Stimulated activated memory B cell treated with anti-CD40 and anti-IgM and Interleukin-4, amounts not matched to agents 10 μg/mL and 1 μg/mL and 100 μg/mL, for 72 hours (primary cell): ENCODE results near the gene EXT2.
A peak's percentile ranks its signal among the peaks of the same experiment; 100 is the strongest.

ENCODE experiments used
- ATAC-seq: fragments of 150-1000 bp; cut with Tn5 transposase; 2 replicates; pipeline ENCODE4 v1.10.0; 2021
- H3K27ac Mint-ChIP-seq: one replicate; pipeline ENCODE4 v1.8.0; 2022; ENCODE audit warnings: mild to moderate bottlenecking, mixed read lengths
- H3K27me3 Mint-ChIP-seq: one replicate; pipeline ENCODE4 v1.8.0; 2022; ENCODE audit warnings: mixed read lengths
- H3K36me3 Mint-ChIP-seq: one replicate; pipeline ENCODE4 v1.8.0; 2022; ENCODE audit warnings: mixed read lengths
- H3K4me1 Mint-ChIP-seq: one replicate; pipeline ENCODE4 v1.8.0; 2022; ENCODE audit warnings: mixed read lengths
- H3K4me3 Mint-ChIP-seq: one replicate; pipeline ENCODE4 v1.8.0; 2022; ENCODE audit warnings: mild to moderate bottlenecking, moderate library complexity, mixed read lengths
- H3K9me3 Mint-ChIP-seq: one replicate; pipeline ENCODE4 v1.8.0; 2022; ENCODE audit warnings: mixed read lengths

EXT2 gene

DNA sequence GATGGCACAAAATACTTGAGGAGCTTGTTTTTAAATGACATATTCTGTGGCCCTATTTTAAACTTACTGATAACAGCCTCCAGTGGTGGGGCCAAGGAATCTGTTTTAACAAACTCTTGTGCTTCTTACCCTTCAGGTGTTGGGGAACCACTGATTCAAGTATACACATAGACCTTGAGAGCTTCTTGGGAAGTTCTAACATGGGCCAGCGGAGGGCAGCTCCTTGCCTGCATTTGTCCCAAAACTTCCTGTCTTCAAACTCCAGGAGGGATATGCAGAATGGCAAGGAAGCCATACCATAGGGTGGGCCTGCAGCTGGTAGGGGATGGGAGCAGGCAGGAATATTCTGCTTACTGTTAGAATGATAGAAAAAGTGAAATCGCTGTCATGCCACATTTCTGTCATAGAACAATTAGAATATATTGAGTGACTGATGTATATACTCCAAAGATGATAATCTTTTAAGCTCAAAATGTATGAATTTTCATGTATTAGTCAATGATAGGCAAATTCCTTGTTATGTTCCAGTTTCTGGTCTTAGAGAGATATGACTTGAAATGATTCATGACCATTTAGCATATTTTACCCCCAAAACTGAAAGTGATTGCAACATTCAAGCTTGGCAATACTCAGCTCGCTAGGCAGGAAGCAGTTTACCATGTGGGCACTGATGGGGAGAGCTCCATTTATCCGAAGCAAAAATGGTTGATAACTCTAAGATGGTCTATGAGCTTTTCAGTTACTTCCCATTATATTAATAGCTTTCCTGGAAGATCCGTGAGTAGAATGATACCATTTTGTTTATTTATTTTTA lies 9.2 kb downstream of the EXT2 start:
- H3K4me3 Mint-ChIP-seq, result no peak overlapping the region
- H3K27ac Mint-ChIP-seq, result no peak overlapping the region
- H3K36me3 Mint-ChIP-seq, result peaks cover 30% of the 10 kb centered on the region
- peaks cover 32% of the 10 kb centered on the region for H3K4me1 Mint-ChIP-seq
- no peaks in the 10 kb centered on the region for H3K27me3 Mint-ChIP-seq
- no peaks in the 10 kb centered on the region for H3K9me3 Mint-ChIP-seq
- no peak for ATAC-seq

DNA sequence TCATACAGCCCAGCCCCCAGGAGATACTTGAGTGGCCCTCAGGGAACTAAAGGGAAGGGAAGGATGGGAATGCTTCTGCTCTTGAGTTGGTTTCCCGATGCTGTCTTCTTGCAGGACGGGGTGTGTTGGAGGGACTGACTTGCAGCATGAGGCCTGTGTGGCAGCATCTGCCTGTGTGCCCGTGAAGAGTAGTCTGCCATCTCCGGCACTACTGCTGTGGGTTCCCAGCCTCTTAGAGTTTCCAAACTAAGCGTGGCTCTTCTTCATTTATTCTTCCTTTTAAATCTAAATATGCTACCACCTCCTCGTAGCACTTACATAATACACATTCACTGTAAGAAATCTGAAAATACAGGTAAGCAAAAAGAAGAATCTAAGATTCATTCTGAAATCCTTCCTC lies 12.8 kb downstream of the EXT2 start:
- Mint-ChIP-seq H3K27ac (no peak overlapping the region), H3K27me3 (no peaks in the 10 kb centered on the region), H3K36me3 (peaks cover 41% of the 10 kb centered on the region), H3K4me3 (no peak overlapping the region), H3K9me3 (no peaks in the 10 kb centered on the region), H3K4me1 (peaks cover 18% of the 10 kb centered on the region)
- ATAC-seq, result no peak

DNA sequence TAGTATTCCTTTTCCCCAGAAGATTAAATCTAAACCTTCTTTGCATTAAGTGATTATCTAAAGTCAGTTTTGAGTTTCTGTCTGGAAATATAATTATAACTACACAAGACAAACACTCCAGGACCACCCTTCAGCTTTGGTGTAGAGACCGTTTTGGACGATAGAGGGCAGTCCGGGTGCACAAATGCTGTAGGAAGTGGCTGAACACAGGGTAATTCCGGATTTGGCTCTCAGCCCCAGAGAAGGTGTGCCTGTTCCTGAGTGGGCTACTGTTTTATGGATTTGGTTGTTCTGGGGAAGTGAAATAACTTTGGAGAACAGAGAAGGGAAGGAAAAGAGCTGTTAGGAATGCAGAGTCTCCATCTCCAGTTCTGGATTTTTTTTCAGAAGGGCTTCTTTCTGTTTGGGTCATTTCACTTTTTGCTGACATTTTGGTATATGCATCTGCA lies 14.8 kb downstream of the EXT2 start:
- Mint-ChIP-seq H3K4me3 (no peak overlapping the region), H3K9me3 (no peaks in the 10 kb centered on the region), H3K36me3 (peaks cover 59% of the 10 kb centered on the region), H3K27me3 (no peaks in the 10 kb centered on the region), H3K27ac (peak overlapping the region; percentile 23), H3K4me1 (peaks cover 8% of the 10 kb centered on the region)
- peak; percentile 75 for ATAC-seq

DNA sequence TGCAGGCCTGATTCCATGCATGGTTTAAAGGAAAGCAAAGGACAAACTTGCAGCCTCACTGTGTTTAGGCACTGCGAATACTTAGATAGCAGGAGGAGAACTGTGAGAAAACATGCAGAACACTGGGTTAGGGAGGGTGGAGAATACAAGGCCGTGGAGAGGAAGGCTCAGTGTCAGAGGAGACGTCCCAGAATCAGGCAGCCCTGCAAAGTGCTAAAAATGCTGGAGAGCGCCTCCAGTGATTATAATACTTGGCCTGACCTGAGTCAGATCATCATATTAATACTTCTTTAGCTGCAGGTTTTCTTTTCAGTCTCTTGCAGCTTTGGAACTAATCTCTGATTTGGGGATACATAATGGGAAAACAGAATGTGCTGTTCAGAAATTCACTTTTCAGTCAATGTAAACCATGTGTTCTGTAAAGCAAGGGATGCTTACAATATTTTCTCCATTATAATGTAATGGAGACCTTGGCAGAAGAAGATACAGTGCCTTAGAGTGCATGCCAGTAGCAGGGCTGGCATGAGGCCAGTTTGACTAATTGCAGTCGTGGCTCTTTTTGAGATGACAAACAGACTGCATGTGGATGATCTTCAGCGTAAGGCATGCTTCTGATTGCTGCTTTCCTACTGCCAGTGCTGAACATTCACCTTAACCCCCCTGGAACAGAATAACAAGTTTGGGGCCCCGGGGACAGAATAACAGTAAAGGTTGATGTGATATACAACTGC lies 16.8 kb downstream of the EXT2 start:
- Mint-ChIP-seq H3K36me3 (peaks cover 70% of the 10 kb centered on the region), H3K4me3 (no peak overlapping the region), H3K4me1 (peaks cover 8% of the 10 kb centered on the region), H3K27me3 (no peaks in the 10 kb centered on the region), H3K27ac (no peak overlapping the region), H3K9me3 (no peaks in the 10 kb centered on the region)
- no peak for ATAC-seq

DNA sequence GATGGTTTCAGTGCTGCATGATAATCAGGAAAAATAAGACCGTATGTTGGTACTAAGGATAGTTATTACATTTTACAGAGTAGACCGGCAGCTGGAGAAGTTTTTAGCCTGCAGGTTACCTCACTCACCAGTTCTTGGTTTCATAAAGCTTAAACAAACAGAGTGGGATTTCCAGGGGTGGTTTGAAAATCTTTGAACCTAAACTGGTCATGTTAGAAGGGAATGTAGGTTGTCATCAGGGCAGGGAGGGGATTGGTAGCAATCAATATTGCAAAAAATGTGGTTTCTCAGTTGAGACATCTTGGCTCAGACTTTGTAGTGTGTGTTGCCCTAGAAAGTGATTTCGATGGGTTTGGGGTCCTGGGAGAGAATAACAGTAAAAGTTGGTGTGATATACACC lies 17.5 kb downstream of the EXT2 start:
- Mint-ChIP-seq H3K36me3 (peaks cover 71% of the 10 kb centered on the region), H3K9me3 (no peaks in the 10 kb centered on the region), H3K4me3 (no peak overlapping the region), H3K27ac (no peak overlapping the region), H3K27me3 (no peaks in the 10 kb centered on the region), H3K4me1 (peaks cover 8% of the 10 kb centered on the region)
- no peak for ATAC-seq

DNA sequence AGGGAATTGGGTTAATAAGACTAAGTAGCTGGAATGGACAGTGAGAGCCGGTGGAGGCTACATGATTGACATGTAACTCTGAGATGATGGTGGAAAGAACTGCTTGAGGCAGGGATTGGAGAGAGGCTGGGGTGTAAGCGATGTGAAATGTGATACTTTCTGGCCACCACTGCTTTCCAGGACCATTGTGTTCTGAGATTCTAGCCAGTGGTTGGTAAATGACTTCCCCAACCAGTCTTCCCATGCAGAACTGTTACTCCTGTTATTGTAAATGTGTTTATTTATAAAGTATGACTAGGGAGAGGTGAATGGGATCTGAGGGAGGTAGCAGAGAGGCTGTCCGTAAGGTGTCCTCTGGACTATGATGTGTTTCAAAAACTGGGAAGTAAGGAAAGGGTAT lies 18.1 kb downstream of the EXT2 start:
- Mint-ChIP-seq H3K36me3 (peaks cover 67% of the 10 kb centered on the region), H3K27ac (no peak overlapping the region), H3K9me3 (no peaks in the 10 kb centered on the region), H3K4me3 (no peak overlapping the region), H3K27me3 (no peaks in the 10 kb centered on the region), H3K4me1 (peaks cover 8% of the 10 kb centered on the region)
- no peak for ATAC-seq

DNA sequence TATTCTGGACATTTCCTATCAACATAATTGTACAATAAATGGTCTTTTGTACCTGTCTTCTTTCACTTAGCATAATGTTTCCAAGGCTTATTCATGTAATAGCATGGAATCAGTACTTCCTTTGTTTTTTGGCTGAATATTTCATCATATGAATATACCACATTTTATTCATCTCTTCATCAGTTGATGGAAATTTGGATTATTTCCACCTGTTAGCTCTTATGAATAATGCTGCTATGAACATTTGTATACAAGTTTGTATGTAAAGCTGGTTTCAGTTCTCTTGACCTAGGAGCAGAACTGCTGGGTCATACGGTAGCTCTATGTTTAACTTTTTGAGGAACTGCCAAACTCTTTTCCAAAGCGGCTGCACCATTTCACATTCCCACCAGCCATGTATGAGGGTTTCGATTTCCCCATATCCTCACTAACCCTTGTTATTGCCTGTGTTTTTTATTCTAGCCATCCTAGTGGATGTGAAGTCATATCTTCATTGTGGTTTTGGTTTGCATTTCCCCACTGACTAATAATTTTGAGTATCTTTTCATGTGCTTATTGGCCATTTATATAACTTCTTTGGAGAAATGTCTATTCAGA lies 20.9 kb downstream of the EXT2 start:
- no peak overlapping the region for H3K4me3 Mint-ChIP-seq
- H3K9me3 Mint-ChIP-seq, result no peaks in the 10 kb centered on the region
- H3K36me3 Mint-ChIP-seq, result peaks cover 66% of the 10 kb centered on the region
- no peak for ATAC-seq
- H3K27me3 Mint-ChIP-seq, result no peaks in the 10 kb centered on the region
- no peak overlapping the region for H3K27ac Mint-ChIP-seq
- H3K4me1 Mint-ChIP-seq, result no peaks in the 10 kb centered on the region

DNA sequence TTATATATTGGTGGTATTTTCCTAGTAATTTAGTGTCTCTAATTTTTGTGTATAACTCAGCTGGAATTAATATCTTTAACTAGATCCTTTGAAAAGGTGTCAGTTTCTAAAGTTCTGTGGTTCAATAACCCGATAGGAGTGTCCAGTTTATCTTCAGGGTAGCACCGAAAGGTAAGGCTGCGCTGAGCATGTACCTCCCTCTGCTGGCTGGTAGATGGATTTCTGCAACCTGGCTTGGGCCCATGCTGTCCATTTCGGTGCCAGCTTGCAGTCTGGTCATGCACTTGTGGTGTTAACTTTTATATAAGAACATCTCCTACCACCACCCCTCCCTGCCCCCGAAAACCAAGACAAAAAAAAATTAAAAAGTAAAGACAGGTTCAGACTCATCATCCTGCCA lies 24.7 kb downstream of the EXT2 start:
- Mint-ChIP-seq H3K36me3 (peaks cover 56% of the 10 kb centered on the region), H3K4me3 (no peak overlapping the region), H3K4me1 (no peaks in the 10 kb centered on the region), H3K27ac (no peak overlapping the region), H3K9me3 (no peaks in the 10 kb centered on the region), H3K27me3 (no peaks in the 10 kb centered on the region)
- no peak for ATAC-seq

DNA sequence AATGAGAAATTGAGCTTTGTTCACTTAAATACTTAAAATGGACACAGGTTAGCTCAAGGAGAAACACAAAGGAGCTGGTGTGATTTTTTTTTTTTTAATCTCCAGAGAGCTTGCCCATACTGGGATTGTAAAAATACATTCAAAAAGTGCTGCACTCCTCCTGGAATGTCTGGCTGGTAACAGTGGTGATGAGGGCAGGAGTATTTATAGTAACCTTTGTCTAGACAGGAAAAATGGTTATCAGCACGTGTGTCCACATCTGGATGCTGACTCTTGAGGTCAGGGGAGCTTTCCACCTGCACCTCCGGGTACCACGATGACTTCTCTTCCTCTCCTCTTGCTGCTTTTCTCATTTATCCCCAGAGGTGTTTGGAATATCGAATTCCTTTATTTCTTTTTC lies 30.1 kb downstream of the EXT2 start:
- no peak overlapping the region for H3K27ac Mint-ChIP-seq
- H3K4me3 Mint-ChIP-seq, result no peak overlapping the region
- H3K36me3 Mint-ChIP-seq, result peaks cover 76% of the 10 kb centered on the region
- no peaks in the 10 kb centered on the region for H3K4me1 Mint-ChIP-seq
- H3K9me3 Mint-ChIP-seq, result no peaks in the 10 kb centered on the region
- no peaks in the 10 kb centered on the region for H3K27me3 Mint-ChIP-seq
- ATAC-seq, result no peak

DNA sequence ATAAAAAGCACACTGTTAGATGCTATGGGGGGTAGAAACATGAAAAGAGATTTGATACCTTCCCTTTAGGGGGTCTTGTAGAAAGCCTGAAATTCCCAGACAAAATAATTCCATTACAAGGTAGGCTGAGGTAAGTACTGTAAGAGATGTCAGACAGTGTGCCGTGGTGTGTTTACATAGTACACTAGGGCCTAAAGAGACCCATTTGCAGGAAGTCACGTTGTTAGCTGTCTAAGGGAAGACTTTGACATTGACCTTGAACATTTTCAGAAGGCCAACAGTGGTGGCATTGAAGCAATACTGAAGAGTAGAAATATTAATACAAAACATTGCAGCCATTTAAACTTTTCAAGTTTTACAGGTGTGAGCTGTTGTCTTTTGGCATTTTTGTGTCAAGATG lies 30.8 kb downstream of the EXT2 start:
- Mint-ChIP-seq H3K27ac (no peak overlapping the region), H3K9me3 (no peaks in the 10 kb centered on the region), H3K4me1 (no peaks in the 10 kb centered on the region), H3K27me3 (no peaks in the 10 kb centered on the region), H3K4me3 (no peak overlapping the region), H3K36me3 (peaks cover 76% of the 10 kb centered on the region)
- no peak for ATAC-seq

DNA sequence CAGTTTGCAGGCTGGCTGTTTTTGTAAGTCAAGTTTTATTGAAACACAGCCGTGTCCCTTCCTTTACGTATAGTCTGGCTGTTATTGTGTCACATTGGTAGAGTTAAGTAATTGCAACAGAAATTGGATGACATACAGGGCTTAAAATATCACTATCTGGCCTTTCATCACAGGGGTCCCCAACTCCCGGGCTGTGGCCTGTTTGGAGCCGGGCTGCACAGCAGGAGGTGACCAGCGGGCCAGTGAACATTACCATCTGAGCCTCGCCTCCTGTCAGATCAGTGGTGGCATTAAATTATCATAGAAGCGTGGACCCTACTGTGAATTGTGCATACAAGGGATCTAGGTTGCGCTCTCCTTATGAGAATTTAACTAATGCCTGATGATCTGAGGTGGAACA lies 31.7 kb downstream of the EXT2 start:
- H3K36me3 Mint-ChIP-seq, result peaks cover 68% of the 10 kb centered on the region
- no peak for ATAC-seq
- no peak overlapping the region for H3K27ac Mint-ChIP-seq
- H3K27me3 Mint-ChIP-seq, result no peaks in the 10 kb centered on the region
- no peaks in the 10 kb centered on the region for H3K4me1 Mint-ChIP-seq
- H3K9me3 Mint-ChIP-seq, result no peaks in the 10 kb centered on the region
- H3K4me3 Mint-ChIP-seq, result no peak overlapping the region

DNA sequence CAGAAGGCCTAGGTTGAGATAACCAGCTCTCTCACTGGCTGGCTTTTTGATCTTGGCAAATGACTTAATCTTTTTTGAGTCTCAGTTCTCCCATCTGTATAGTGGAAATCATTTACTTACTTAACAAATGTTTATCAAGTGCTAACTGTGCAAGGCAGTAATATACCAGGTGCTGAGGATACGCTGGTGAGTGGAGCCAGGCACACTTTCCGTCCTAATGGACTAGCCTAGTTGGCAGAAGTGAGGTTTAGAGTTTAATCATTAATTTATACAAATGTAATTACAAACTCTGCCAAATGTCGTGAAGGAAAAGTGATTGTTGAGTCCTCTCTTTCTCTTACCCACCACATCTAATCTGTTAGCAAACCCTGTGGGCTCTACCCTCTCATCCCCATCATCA lies 33.3 kb downstream of the EXT2 start:
- ATAC-seq, result no peak
- Mint-ChIP-seq H3K4me1 (no peaks in the 10 kb centered on the region), H3K27ac (no peak overlapping the region), H3K36me3 (peaks cover 79% of the 10 kb centered on the region), H3K9me3 (no peaks in the 10 kb centered on the region), H3K27me3 (no peaks in the 10 kb centered on the region), H3K4me3 (no peak overlapping the region)

DNA sequence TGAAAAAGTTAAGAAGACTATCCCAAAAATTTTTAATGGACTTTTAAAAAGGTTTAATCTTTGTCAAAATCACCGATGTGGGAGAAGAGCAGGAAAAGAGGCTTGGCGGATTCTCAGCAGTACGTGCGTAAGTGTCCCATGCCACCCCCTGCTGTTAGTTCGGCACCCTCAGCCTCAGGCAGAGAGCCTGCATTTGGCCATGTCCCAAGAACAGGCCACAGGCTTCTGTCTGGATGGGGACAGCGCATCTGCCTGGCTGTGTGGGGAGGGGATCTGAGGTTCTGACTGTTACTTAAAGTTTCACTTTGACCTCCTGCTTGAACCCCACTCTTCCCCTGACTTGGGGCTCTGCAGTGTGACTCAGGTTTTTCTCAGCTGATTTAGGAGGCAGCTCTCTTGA lies 35.3 kb downstream of the EXT2 start:
- Mint-ChIP-seq H3K4me3 (no peak overlapping the region), H3K9me3 (no peaks in the 10 kb centered on the region), H3K36me3 (peaks cover 72% of the 10 kb centered on the region), H3K27ac (no peak overlapping the region), H3K27me3 (no peaks in the 10 kb centered on the region), H3K4me1 (no peaks in the 10 kb centered on the region)
- ATAC-seq, result no peak

DNA sequence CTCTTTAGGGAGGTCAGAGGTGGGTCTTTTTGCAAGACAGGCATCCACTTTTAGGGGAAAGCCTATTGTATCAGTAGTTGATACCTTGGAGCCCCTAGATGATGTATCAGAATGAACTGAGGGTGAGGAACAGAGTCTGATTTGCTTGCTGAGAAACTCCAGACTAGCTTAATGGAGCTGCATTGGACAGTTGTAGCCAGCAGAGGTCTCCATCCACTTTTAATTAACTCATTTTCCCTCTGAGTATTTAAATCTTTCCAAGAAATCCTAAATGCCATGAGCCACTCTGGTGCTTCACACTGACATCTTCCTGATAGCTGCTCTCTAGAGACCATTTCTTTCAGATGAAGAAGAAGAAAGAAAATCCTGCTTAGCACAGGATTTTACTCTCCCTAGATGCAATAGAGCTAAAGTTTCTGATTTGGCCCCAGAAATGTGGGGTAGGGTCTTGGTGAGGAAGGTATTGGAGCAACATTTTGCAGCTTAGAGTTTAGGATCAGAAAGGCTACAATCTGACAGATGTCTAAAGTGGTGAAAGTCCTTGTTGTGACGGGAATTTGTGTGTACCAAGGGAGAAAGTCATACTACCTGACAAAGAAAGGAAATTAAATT lies 38.0 kb downstream of the EXT2 start:
- H3K36me3 Mint-ChIP-seq, result peaks cover 66% of the 10 kb centered on the region
- no peak for ATAC-seq

DNA sequence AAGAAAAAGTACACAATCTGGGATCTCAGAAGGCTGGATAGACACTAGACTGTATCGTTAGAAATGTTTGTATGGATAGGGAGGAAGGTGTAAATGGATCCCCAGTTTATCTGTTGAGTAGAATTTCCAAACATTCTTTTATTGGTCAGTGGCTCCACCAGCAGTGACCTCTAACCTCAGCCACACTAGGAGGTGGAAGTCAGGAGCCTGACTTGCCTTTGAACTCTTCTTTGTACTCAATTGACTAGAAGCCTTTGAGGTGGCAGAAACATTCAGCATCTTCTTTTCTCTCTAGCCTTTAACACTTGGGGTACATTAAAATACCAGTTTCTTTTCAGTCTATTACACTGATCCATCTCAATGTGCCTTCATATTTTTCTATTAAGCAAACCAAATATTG lies 39.1 kb downstream of the EXT2 start:
- Mint-ChIP-seq H3K4me3 (no peak overlapping the region), H3K36me3 (peaks cover 67% of the 10 kb centered on the region), H3K9me3 (no peaks in the 10 kb centered on the region), H3K27ac (no peak overlapping the region), H3K27me3 (no peaks in the 10 kb centered on the region), H3K4me1 (no peaks in the 10 kb centered on the region)
- ATAC-seq, result no peak

More for the DNA sequence above, 38.0 kb downstream of the EXT2 start:
- no peak overlapping the region for H3K4me3 Mint-ChIP-seq
- H3K9me3 Mint-ChIP-seq, result no peaks in the 10 kb centered on the region
- no peak overlapping the region for H3K27ac Mint-ChIP-seq
- no peaks in the 10 kb centered on the region for H3K27me3 Mint-ChIP-seq
- no peaks in the 10 kb centered on the region for H3K4me1 Mint-ChIP-seq
